ENCODE measurements around the gene WFDC13. TPM values are rescaled to one million over a fixed set of nuclear protein-coding genes. Genes with fewer than 3 reads are reported as not detected.

Gene WFDC13
- not detected in 2 replicates for total RNA-seq

GRCh38 chr20:45701873-45702272 lies at the start of gene WFDC13:
Gene WFDC13 (plus strand): TSS chr20:45702038. CDS start chr20:45702124, 86 bp downstream.

GRCh38 chr20:45670139-45670538 lies 31.7 kb upstream of the WFDC13 start, which contains the start of gene WFDC11:
Gene WFDC11 (minus strand): TSS chr20:45670239. CDS start chr20:45650600, 19,639 bp downstream.

GRCh38 chr20:45704969-45705637 lies 3.3 kb downstream of the WFDC13 start, which contains the start of gene WFDC10B:
Gene WFDC10B (minus strand): TSS chr20:45705019. CDS start chr20:45685992, 19,027 bp downstream.

GRCh38 chr20:45722047-45722446 lies 20.2 kb downstream of the WFDC13 start, which contains the start of gene SPINT4:
Gene SPINT4 (plus strand): TSS chr20:45722347. CDS start chr20:45722368, 21 bp downstream.

Other genes starting within 250 kb of the WFDC13 start
- gene WFDC2, start 232.3 kb upstream of the WFDC13 start, total RNA-seq: not detected in 2 replicates
- gene SPINT3, start 186.4 kb upstream of the WFDC13 start, total RNA-seq: not detected in 2 replicates
- gene WFDC6, start 162.6 kb upstream of the WFDC13 start, total RNA-seq: not detected in 2 replicates
- gene EPPIN, start 154.6 kb upstream of the WFDC13 start, total RNA-seq: not detected in 2 replicates
- not detected in 2 replicates for gene WFDC8, start 122.8 kb upstream of the WFDC13 start, total RNA-seq
- not detected in 2 replicates for gene WFDC10A, start 72.3 kb upstream of the WFDC13 start, total RNA-seq
- gene WFDC9, start 70.8 kb upstream of the WFDC13 start, total RNA-seq: not detected in 2 replicates
- gene WFDC11, start 31.8 kb upstream of the WFDC13 start, total RNA-seq: not detected in 2 replicates
- not detected in 2 replicates for gene WFDC10B, start 3.0 kb downstream of the WFDC13 start, total RNA-seq
- gene SPINT4, start 20.3 kb downstream of the WFDC13 start, total RNA-seq: not detected in 2 replicates
- not detected in 2 replicates for gene WFDC3, start 89.8 kb downstream of the WFDC13 start, total RNA-seq
- gene DNTTIP1, start 89.9 kb downstream of the WFDC13 start, total RNA-seq: 23.3 and 25.9 TPM in 2 replicates
- 3.7 and 10.7 TPM in 2 replicates for gene UBE2C, start 110.6 kb downstream of the WFDC13 start, total RNA-seq
- gene TNNC2, start 125.3 kb downstream of the WFDC13 start, total RNA-seq: 1.9 TPM in 1 of 2 replicates, not detected in the other
- 71.0 and 101 TPM in 2 replicates for gene SNX21, start 131.8 kb downstream of the WFDC13 start, total RNA-seq
- gene ACOT8, start 155.4 kb downstream of the WFDC13 start, total RNA-seq: 22.9 and 27.6 TPM in 2 replicates
- 2.2 and 2.7 TPM in 2 replicates for gene ZSWIM3, start 155.6 kb downstream of the WFDC13 start, total RNA-seq
- 8.3 and 11.1 TPM in 2 replicates for gene ZSWIM1, start 179.2 kb downstream of the WFDC13 start, total RNA-seq
- gene SPATA25, start 185.6 kb downstream of the WFDC13 start, total RNA-seq: 0.54 and 1.7 TPM in 2 replicates
- gene NEURL2, start 189.2 kb downstream of the WFDC13 start, total RNA-seq: 4.5 and 5.3 TPM in 2 replicates
- 142 and 151 TPM in 2 replicates for gene CTSA, start 189.3 kb downstream of the WFDC13 start, total RNA-seq
- 432 and 477 TPM in 2 replicates for gene PLTP, start 210.1 kb downstream of the WFDC13 start, total RNA-seq
- 12.4 and 16.3 TPM in 2 replicates for gene PCIF1, start 232.6 kb downstream of the WFDC13 start, total RNA-seq